DMS 273 treated with DMSO at 0.1 percent for 48 hours (cell line): ENCODE results near the gene DEXI.
"Not testable (repeated sequence)": the region's sequence is repeated elsewhere in the genome, so short reads cannot be mapped to it uniquely, and the experiment has no call there.

ENCODE experiments used
- DNase-seq: peaks from one replicate; lab custom pipeline; 2025; lab: John Stamatoyannopoulos, UW

The DEXI gene

DNA sequence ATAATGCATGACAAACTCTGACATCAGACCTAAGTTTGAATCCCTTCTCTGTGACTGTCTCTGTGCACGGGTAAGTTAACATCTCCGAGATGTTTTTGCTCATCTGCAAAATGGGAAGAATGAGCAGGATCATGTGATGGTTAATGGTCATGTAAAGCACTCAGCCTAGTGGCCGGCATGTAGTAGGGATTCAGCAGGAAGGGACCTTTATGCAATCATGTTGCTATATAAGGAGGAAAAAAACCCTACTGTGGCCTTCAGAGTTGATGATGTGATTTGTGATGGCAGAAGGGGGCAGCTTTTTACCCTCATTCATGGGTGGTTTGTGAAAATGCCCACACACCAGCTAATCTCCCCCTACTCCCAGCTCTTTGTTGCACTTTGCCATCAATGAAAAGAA lies 26.2 kb upstream of the DEXI start:
- DNase-seq: no peak

DNA sequence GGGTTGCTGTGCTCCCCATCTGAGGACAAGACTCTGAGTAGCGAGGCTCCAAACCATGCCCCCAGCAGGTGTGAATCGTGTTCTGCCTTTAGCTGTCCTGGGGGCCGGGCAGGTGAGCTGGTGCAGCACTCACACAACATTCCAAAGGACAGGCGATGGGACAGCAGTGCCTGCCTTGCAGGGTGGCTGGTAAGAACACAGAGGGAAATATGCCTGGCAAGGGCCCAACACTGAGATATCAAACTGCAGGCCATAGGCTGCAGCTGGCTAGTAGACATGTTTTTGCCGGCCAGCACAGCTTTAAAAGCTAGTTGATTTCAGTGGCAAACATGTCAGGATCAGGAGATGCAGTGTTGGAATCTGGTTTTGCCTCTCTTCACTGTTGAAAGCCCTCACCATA lies 25.7 kb upstream of the DEXI start:
- DNase-seq: no peak

DNA sequence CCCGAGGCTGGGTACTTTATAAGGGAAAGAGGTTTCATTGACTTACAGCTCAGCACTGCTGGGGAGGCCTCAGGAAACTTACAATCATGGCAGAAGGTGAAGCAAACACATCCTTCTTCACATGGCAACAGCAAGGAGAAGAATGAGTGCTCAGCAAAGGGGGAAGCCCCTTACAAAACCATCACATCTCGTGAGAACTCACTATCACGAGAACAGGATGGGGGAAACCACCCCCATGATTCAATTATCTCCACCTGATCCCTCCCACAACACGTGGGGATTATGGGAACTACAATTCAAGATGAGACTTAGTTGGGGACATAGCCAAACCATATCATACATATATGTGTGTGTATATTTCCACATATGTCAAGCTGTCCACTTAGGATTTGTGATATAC lies 24.3 kb upstream of the DEXI start:
- DNase-seq: not testable (repeated sequence)

DNA sequence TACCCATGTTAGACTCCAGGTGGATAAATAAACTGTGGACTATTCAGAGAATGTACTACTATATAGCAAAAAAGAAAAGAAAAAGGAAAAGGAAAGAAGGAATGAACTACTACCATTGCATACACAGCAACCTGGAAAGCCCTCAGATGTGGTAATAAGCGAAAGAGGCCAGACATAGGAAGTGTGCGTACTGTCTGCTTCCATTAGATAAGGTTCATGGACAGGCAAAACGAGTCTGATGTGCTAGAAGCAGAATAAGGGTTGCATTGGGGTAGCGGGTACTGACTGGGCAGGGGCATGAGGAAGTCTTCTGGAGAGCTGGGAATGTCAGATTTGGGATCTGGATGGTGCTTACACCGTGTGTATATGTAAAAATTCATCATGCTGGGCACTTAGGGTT lies 23.9 kb upstream of the DEXI start:
- no peak for DNase-seq

DNA sequence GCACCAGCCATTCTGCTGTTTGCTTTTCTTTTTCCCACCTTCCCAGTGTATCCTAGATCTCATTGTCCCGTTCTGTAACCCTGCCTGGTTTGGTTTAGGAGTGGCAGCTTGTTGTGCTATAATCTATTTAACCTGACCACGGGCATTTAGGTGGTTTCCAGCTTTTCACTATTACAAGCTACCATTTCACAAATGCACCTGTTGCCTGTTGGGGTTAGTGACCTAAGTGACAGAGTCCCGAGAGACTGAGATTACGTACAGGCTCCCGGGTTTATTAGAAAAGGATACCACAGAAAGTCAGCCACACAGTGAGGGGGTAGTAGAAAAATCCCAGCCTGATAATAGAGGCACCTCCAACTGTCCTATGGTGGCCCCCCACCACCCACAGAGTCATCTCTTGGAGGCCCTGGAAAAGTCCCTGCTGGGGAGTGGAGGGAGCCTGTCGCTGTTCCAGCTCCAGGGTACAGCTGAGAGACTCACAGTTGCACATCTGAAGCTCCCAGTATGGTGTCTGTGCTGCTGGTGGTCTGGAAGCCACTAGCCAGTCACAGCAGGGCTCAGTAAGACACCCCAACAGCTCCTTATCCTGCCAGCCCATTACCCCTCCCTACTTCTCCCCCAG lies 23.3 kb upstream of the DEXI start:
- DNase-seq: no peak

DNA sequence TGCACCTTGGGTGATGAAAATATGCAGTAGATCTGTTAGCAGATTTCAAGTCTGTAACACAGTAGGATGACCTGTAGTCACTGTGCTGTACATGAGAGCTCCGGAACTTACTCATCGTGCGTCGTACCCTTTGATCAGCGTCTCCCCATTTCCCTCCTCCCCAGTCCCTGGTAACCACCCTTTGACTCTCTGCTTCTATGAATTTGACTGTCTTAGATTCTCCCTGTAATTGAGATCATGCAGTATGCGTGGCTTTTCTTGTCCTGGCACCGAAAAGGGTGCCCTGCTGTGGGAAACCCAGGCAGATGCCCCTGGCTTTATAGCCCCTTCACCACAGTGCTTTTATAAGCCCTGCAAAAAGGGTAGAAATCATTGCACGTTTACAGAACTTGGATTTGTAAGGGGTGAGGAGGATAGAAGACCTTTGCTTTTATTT lies 22.6 kb upstream of the DEXI start:
- DNase-seq: no peak

DNA sequence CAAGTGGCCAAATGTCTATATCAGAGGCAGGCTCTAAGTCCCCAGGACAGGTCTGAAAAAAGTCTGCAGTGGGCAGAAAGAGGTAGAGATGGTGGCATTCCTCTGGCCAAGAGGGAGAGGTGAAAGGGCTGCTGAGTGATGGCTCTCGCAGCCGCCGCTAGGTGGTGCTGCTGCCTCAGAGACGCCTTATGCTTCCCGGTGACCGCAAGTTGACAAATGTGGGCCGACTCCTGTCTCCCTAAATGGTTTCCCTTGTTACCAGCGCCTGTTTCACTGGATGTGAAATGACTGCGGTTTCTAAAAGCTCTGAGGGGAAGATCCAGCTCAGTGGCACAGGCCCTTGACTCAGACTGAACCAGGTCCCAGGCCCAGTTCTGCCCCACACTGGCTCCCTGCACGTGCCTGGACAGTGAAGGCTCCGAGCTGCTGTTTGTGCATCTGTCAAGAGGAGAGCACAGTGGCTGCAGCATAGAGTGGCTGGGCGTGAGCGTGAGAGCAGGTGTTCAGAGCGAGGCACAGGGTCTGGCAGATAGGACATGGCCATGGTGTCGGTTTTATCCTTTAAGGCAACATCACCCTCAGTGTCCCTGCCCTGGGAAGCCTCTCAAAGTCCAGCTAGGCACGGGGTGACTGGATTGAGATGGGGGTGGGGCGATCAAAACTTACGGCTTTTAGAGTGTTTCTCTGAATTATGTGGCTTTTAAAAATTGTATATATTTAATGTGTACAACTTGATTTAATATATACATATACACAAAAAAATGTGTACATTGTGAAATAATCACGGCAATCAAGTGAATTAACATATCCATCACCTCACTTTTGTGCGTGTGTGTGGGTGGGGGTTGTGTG lies 22.0 kb upstream of the DEXI start:
- DNase-seq: peak; percentile 29

DNA sequence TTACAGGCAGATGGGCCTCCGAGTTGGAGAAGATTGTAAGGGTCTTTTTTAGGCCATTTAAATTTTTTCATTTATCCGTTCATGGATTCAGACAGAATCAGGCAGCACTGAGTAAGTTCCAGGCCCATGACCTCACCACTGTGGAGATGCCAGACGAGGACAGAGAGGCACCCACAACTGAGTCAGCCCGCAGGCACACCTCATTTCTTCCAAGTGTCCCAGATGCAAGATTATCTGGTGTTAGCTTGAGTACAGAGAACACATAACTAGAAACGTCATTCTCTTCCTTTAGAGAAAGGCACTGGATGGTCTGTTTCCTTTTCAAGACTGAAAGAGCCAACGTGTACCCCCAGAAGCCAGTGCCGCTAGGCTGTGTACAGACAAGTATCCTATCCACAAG lies 19.0 kb upstream of the DEXI start:
- no peak for DNase-seq

DNA sequence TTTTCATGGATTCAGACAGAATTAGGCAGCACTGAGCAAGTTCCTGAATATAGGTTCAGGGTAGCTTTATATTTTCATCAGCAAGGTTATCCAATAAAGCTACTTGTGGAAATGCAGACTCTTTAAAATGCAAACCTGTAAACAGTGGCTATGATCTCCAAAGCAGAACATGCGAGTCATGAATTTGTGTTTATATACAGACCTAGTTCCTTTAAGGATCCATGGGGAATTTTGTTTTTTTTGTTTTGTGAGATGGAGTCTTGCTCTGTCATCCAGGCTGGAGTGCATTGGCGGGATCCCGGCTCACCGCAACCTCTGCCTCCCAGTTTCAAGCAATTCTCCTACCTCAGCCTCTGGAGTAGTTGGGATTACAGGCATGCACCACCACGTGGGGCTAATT lies 16.9 kb upstream of the DEXI start:
- DNase-seq: no peak

DNA sequence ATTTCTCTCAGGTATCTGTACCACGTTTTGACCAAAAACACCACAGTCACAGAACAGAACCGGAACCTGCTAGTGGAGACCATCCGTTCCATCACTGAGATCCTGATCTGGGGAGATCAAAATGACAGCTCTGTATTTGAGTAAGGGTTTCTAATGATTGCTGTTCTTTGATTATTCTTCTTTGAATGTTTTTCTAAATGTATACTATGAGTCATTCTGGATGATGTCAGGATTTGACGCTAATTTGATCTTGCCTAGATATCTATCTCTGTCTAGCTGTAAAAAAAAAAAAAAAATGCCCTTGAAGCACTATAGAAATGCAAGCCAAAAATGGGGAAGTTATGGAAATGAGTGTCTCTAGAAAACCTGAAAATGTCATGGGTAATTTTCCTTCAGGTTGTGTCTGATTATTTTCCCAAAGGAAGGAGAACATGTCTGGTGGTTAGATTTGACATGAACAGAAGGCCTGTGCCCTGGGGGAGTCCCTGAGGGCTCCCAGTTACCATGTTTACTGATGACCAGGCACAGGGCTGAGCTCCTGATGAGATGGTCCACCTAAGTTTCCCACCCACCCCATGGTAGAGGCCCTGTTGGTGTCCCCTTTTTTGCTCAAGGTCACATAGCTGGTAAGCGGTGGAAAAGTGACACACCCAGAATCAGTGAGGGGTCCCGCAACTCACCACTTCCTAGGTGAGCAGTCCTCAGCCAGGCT lies 15.7 kb upstream of the DEXI start:
- DNase-seq: no peak

DNA sequence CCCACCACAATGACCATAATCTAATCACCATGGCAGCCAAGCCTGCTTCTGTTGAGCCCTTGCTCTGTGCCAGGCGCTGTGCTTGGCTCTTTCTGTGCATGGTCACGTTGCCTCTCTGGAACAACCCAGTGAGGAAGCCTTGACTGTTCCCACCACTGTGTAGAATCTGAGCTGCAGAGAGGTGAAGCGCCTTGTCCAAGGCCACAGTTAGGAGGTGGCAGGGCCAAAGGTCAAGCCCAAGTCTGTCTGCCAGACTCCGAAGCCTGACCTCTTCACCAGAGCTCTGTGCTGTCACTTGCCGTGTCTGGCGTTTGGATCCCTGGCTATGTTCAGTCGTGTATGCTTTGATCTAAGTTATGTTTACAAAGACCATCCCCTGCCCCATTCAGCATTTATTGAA lies 12.6 kb upstream of the DEXI start:
- DNase-seq: no peak

DNA sequence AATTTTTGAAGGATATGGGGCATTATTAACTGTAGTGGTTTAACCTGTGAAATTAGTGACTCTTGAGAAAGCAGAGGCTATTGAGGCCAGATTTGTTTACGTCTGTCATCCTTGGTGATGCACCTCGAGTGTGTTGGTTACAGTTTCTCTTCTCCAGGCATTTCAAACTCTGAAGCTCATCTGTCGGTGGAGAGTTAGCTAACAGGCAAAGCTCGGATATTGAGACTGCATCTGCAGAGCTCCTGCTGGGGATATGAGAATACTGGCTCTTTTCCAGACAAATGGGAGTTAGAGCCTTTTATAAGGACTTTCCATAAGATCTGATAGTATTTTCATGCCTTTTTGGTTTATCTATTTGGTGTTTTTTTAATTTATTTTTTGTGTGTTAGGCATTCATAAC lies 8.8 kb upstream of the DEXI start:
- DNase-seq: no peak

DNA sequence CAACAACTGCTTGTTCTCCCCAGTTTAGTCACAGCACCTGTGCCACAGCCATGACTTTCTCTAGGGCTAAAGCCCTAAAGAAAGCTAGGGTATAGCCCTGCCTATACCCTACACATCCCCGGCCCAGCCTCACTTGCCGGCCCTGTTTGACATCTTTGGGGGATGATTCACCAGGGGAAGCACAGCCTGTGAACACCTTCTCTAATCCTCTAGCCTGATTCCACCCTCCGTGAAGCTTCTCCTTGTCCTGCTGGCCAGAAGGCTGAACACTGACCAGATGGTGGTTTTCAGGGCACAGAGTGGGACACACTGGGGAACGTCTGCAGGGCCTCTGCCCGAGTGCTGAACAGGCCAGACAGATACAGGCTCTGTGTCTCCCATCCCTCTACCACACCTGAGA lies 8.1 kb upstream of the DEXI start:
- no peak for DNase-seq

DNA sequence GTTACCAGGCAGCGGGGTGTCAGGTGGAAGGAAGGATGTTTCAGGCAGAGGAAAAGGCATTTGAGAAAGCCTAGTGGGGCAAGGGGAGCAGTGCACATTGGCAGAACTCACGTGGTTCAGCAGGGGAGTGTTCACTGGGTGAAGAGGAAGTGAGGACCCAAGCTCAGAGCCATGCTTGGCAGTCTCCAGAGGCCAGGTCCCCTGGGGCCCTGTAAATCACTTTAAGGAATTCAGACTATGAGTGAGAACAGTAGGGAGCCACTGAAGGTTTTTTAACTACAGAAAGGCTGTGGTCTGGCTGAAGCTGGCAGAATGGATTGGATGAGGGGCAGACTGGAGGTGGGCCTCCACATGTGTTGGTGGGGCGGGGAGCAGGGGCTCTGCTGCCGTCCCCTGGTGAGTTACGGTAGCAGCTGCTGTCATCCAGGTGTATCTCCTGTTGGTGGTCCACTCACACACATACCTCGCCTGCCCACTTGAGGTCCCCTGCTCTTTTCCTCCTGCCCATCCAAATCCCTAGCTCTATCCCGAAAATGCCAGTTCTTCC lies 7.2 kb upstream of the DEXI start:
- no peak for DNase-seq

DNA sequence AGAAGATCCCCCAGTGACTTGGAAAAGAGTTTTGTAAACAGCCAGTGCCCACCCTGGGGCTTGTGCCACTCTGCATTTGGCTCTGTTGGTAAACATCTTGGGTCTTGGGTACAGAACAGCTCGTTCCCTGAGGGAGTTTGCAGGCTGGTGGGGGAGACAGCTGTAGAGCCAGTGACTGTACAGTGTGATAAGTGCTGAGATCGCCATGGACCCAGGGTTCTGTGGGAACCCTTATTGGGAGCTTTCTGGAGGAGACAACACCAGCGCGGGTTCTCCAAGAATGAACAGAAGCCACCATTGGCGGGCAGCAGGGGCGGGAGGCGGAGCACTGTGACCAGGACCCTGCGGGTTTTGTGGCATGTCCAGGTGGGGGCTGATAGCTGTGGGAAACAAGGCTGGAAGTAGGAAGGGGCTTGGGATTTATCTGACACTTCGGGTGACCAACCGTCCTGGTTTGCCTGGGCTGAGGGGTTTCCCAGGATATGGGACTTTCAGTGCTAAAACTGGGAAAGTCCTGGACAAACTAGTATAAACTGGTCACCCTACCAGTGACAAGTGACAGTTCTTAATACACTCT lies 5.0 kb upstream of the DEXI start:
- no peak for DNase-seq

DNA sequence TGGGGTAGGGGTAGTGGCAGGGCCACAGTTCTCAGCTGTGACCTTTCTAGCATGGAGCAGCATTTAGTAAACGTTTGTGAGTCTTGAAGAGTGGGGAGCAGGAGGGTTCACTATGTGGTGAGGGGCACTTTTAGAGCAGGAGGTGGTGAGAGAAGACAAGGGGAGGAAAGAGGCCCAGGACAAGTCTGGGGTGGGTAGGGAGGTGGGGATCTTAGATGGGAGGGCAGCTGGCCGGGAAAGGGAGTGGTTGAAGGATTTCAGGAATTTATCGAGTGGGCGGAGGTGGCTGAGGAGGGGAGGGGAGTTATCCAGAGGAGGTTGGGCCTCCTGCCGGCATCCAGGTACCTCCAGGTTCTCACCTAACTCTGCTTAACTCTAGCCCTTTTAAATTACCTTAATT lies 4.0 kb upstream of the DEXI start:
- no peak for DNase-seq

DNA sequence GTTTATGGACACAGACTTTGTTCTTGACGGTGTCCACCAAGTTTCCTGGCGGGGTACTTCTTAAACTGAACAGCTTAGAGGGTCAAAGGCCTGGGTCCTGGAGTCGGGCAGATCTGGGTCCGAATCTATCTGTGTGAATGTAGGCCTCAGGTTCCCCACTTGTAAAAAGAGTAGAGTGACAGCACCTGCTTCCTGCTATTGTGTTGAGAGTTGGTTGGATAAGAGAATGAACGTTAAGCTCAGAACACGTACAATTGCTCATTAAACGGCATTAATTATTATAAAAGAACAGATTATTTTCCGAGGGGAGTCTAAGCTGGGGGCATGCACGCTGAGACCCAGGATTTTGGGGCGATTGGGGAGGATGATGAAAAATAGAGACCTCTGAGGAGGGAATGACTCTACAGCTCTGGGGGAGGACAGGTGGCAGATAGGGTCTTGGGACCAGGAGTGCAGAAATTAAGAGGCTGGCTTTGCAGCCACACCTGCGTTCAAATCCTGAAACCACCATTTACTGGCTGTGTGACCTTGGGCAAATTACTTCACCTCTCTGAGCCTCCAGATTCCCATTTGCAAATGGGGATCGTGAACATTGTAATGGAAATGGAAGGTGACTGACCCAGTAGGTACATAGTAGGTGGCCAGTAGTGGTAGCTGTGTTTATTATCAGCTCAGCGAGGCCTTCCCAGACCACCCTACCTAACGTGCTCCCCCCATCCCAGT lies 3.0 kb upstream of the DEXI start:
- DNase-seq: no peak

DNA sequence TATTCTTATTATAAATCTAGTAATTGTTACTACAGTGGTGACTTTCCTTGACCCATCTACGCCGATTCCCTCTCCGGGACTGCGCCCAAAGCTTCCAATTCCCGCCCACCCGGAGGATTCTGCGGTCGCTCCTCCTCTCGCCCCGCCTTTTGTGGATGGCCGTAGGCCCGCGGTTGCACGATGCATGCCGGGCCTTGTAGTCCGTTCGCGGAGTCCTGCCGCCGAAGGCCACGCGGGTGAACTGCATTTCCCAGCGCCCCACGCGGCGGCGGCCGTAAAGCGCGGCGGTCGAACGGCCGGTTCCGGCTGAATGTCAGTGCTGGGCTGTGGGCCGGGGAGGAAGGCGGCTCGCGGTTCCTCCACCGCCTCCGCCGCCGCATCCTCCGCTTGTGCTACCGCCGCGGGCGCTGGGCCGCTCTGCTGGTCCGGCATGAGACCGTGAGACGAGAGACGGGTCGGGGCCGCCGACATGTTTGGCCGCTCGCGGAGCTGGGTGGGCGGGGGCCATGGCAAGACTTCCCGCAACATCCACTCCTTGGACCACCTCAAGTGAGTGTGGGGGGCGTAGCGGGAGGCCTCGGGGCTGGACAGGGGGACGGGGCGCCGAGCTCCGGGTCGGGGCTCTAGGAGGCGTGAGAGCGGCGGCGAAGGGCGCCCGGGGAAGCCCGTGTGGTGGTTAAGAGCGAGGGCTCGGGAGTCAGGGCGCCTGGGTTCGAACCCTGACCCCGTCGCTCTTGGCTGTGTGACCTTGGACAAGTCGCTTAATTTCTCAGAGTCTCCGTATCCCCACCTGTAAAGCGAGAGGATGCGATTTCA lies 2.2 kb upstream of the DEXI start, which contains the start of gene CLEC16A:
CLEC16A (plus strand) TSS at position 316 of the 816 bp plus-strand sequence; CDS start at position 470, 154 bp downstream.
- peak; percentile 82 for DNase-seq

DNA sequence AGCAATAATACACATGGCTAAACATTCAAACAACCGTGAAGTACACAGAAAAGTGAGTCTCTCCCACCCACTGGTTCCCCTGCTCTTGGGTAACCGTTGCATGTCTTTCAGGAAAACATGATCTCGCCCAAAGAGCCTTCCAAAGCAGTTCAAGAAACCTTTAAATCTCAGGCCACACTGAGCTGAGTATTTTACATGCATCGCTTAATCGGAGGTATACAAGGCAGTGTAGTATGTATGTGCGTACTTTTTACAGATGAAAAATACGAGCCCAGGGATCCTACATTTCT lies 741 bp upstream of the DEXI start:
- DNase-seq: no peak

DNA sequence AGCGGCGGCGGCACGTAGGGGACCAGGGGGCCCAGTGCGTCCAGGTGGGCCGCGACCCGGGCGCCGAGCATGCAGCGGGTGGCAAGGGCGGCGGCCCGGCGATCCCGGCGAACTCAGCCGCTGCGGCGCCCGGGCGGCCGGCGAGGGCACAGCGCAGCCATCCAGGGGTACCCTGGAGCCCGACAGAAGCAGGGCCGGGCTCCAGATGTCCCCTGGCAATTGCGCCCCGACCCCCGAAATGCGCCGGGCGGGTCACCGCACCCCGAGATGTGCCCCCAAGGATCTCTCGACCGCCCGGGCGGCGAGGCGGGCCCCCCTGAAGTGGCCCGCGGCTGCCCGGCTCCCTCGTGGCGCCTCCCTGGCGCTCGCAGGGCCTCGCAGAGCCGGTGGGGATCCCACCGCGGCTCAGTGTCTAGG lies 325 bp downstream of the DEXI start:
- not testable (repeated sequence) for DNase-seq
